K562 (cell line): ENCODE results near the gene PIK3R6. TPM values are rescaled to one million over a fixed set of nuclear protein-coding genes. Genes with fewer than 3 reads are reported as not detected.

Experiments
- ATAC-seq: fragments of 200-7000 bp; cut with Tn5 transposase; 3 replicates; pipeline ENCODE4 v1.9.1; 2020; ENCODE audit warnings: moderate library complexity
- BruUV-seq: library from RNA; stranded (reverse); fragments of 400-500 nt; replicated peaks from 2 replicates; lab custom pipeline; 2021; lab: Mats Ljungman, UMichigan
- CTCF ChIA-PET: fragments of 300-600 bp; formaldehyde crosslinking; extraction: SDS; loops from one replicate; lab custom pipeline; 2021; ENCODE audit warnings: low intra/inter-chr PET ratio; lab: Yijun Ruan, JAX
- POLR2A ChIA-PET: fragments of 300-600, 350-650 bp; sonication (Branson Sonifier 250); formaldehyde crosslinking; extraction: SDS; loops from one replicate; lab custom pipeline; 2021; ENCODE audit warnings: antibody characterized with exemption, inconsistent platforms; lab: Yijun Ruan, JAX
- DNase-seq, 4 experiments: peaks; one replicate each; pipeline versions ENCODE4 v3.0.0 to v3.0.0-alpha.2; 2011 to 2018; ENCODE audit warnings: low spot score in 3 of 4, mixed read lengths in 3 of 4; ENCODE audit errors: extremely low read depth in 1 of 4
- FAIRE-seq: peaks from 2 replicates; lab custom pipeline; 2011; peaks lifted over from hg19 to GRCh38; lab: Jason Lieb, UNC
- H2AFZ ChIP-seq: 2 replicates; pipeline ENCODE4 v1.6.0; 2011; ENCODE audit warnings: low read depth, low read length, control low read depth, inconsistent platforms
- H3K27ac ChIP-seq: fragments of 200-600 bp; 3 replicates; pipeline ENCODE4 v1.8.0; 2011; ENCODE audit warnings: low read depth, mild to moderate bottlenecking, control low read depth, inconsistent platforms, low read length, moderate library complexity, mixed read lengths; ENCODE audit errors: extremely low read depth
- H3K27me3 ChIP-seq, 2 experiments: fragments of 300-600 bp in 1 of 2; 2 replicates in 1 of 2; 3 replicates in 1 of 2; pipeline versions ENCODE4 v1.6.0 to v1.8.0; 2011; ENCODE audit warnings: inconsistent platforms in 2 of 2, low read length in 2 of 2, mild to moderate bottlenecking in 1 of 2, mixed read lengths in 1 of 2, moderate library complexity in 1 of 2; ENCODE audit not compliant: control insufficient read depth in 2 of 2, insufficient read depth in 2 of 2
- H3K36me3 ChIP-seq: fragments of 300-600 bp; 3 replicates; pipeline ENCODE4 v1.8.0; 2011; ENCODE audit warnings: mild to moderate bottlenecking, low read length, inconsistent platforms; ENCODE audit not compliant: control insufficient read depth, insufficient read depth
- H3K4me1 ChIP-seq, 2 experiments: fragments of 200-600 bp in 1 of 2; replicated peaks in 1 of 2; 2 replicates in 1 of 2; 3 replicates in 1 of 2; pipeline versions ENCODE4 v1.5.1 to v1.8.0; 2011; ENCODE audit warnings: inconsistent platforms in 2 of 2, low read length in 2 of 2, mild to moderate bottlenecking in 1 of 2, mixed read lengths in 1 of 2, moderate library complexity in 1 of 2; ENCODE audit not compliant: control insufficient read depth in 2 of 2, insufficient read depth in 2 of 2
- H3K4me2 ChIP-seq: 2 replicates; pipeline ENCODE4 v1.6.1; 2011; ENCODE audit warnings: low read length, control low read depth, inconsistent platforms, mixed read lengths; ENCODE audit not compliant: insufficient read depth
- H3K4me3 ChIP-seq: fragments of 200-600 bp; sonication (generic), shearing (Covaris generic); 2 replicates; pipeline ENCODE4 v1.5.1; 2016; ENCODE audit warnings: control low read depth, inconsistent platforms
- H3K79me2 ChIP-seq: fragments of 200-600 bp; 3 replicates; pipeline ENCODE4 v1.8.0; 2011; ENCODE audit warnings: low read length, inconsistent platforms; ENCODE audit not compliant: control insufficient read depth, insufficient read depth
- H3K9ac ChIP-seq, 2 experiments: 2 replicates each; pipeline versions ENCODE4 v1.6.0 to v1.6.1; 2011; ENCODE audit warnings: low read depth in 2 of 2, low read length in 2 of 2, control low read depth in 1 of 2, inconsistent platforms in 1 of 2, mild to moderate bottlenecking in 1 of 2, mixed read lengths in 1 of 2; ENCODE audit not compliant: insufficient read depth in 1 of 2
- H3K9me1 ChIP-seq: one replicate; pipeline ENCODE4 v1.6.0; 2011; ENCODE audit warnings: inconsistent platforms, mild to moderate bottlenecking, low read length, moderate library complexity; ENCODE audit not compliant: control insufficient read depth, insufficient read depth
- H3K9me3 ChIP-seq: replicated peaks from 2 replicates; pipeline ENCODE4 v1.5.1; 2011; ENCODE audit warnings: low read depth, low read length, inconsistent platforms; ENCODE audit not compliant: control insufficient read depth, insufficient read depth
- H4K20me1 ChIP-seq: replicated peaks from 2 replicates; pipeline ENCODE4 v1.6.1; 2011; ENCODE audit warnings: low read length, inconsistent platforms, mixed read lengths; ENCODE audit not compliant: control insufficient read depth, insufficient read depth
- ARID2 ChIP-seq: fragments of 450-650 bp; IDR thresholded peaks from 2 replicates; pipeline ENCODE4 v1.6.1; 2017; ENCODE audit warnings: antibody characterized with exemption, mild to moderate bottlenecking
- STAT5B ChIP-seq: fragments of 250-450 bp; sonication (Bioruptor Pico); IDR thresholded peaks from 2 replicates; pipeline ENCODE4 v1.8.0; 2021; ENCODE audit warnings: mild to moderate bottlenecking, inconsistent platforms
- ZFX ChIP-seq: sonication (generic); formaldehyde crosslinking; IDR thresholded peaks from 2 replicates; pipeline ENCODE4 v1.8.0; 2022; ENCODE audit warnings: mild to moderate bottlenecking, missing genetic modification reagents, moderate library complexity
- ZNF586 ChIP-seq: fragments of 450-650 bp; formaldehyde crosslinking; conservative IDR thresholded peaks from 2 replicates; pipeline ENCODE4 v1.4.0; 2020; ENCODE audit warnings: mild to moderate bottlenecking, moderate library complexity
- WGBS: fragments of 100-300 bp; shearing (Covaris generic); methylation state at CpG from one replicate; pipeline ENCODE4 v1.1.6; 2016; ENCODE audit warnings: low coverage, mixed read lengths; ENCODE audit not compliant: insufficient coverage; ENCODE audit errors: missing lambda C conversion rate; 5-methylcytosine and 5-hydroxymethylcytosine counted together
- in situ Hi-C: fragments of 300-500 bp; cut with MboI; formaldehyde crosslinking; loops from 4 replicates; pipeline ENCODE4 v1.15.0; 2018; ENCODE audit warnings: inconsistent platforms, mixed read lengths
- intact Hi-C: fragments of 100-400 bp; cut with micrococcal nuclease; formaldehyde crosslinking; loops from 2 replicates; pipeline ENCODE4 v1.14.2; 2022
- polyA plus RNA-seq, 8 experiments: library from polyadenylated mRNA; depleted of rRNA in 4 of 8; stranded (reverse) in 5 of 8; unstranded in 3 of 8; fragments of >200 nt; fragmentation: Nextera tagmentation in 2 of 8; fragmentation: Illumina TruSeq in 1 of 8; extraction: Ambion mirVana in 2 of 8; extraction: Trizol in 1 of 8; gene quantifications; 2 replicates each; pipeline versions ENCODE4 v1.2.1 to v1.2.3, GENCODE V29; 2011 to 2014; ENCODE audit warnings: inconsistent platforms in 1 of 8, missing spikeins in 1 of 8
- total RNA-seq, 7 experiments: library from RNA; depleted of rRNA in 6 of 7; stranded (reverse); fragments of >200 nt in 6 of 7; fragmentation: Illumina TruSeq in 2 of 7; extraction: Trizol in 2 of 7; gene quantifications; 2 replicates each; pipeline versions ENCODE4 v1.2.1 to v1.2.3, GENCODE V29; 2011 to 2021; ENCODE audit warnings: low replicate concordance in 1 of 7
- TF ChIP-seq, protein P1 (sequence below): fragments of 150-350 bp; conservative IDR thresholded peaks from 2 replicates; pipeline ENCODE4 v1.6.1; 2014; ENCODE audit warnings: low read length

The PIK3R6 gene
- total and polyA plus RNA-seq, 9 of the 15 experiments (the other 6 are each of a cell fraction or from before 2014, with no cell fraction given): 0.04 TPM; not detected in 8

GRCh38 chr17:8831234-8831849 is 36.1 kb downstream of the PIK3R6 start (continued):
- no peak for TF ChIP-seq ZNF586 (CRISPR knock-in tag)
- TF ChIP-seq, all 486 proteins: peak for 0

- no peak for ATAC-seq
- no peaks in the 10 kb centered on the region for H3K9me3 ChIP-seq
- no peak overlapping the region for H2AFZ ChIP-seq
- peaks cover 0 to 7% of the 10 kb centered on the region in 2 experiments; a peak in 2 of 5 replicates for H3K4me1 ChIP-seq
- TF ChIP-seq ZFX (CRISPR knock-in tag): no peak
- TF ChIP-seq STAT5B: no peak
- TF ChIP-seq, protein P1, sequence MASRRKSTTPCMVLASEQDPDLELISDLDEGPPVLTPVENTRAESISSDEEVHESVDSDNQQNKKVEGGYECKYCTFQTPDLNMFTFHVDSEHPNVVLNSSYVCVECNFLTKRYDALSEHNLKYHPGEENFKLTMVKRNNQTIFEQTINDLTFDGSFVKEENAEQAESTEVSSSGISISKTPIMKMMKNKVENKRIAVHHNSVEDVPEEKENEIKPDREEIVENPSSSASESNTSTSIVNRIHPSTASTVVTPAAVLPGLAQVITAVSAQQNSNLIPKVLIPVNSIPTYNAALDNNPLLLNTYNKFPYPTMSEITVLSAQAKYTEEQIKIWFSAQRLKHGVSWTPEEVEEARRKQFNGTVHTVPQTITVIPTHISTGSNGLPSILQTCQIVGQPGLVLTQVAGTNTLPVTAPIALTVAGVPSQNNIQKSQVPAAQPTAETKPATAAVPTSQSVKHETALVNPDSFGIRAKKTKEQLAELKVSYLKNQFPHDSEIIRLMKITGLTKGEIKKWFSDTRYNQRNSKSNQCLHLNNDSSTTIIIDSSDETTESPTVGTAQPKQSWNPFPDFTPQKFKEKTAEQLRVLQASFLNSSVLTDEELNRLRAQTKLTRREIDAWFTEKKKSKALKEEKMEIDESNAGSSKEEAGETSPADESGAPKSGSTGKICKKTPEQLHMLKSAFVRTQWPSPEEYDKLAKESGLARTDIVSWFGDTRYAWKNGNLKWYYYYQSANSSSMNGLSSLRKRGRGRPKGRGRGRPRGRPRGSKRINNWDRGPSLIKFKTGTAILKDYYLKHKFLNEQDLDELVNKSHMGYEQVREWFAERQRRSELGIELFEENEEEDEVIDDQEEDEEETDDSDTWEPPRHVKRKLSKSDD: no peak
- TF ChIP-seq ARID2: no peak
- BruUV-seq: no TSS peak
- H3K4me3 ChIP-seq: no peak overlapping the region
- no peaks in the 10 kb centered on the region for H4K20me1 ChIP-seq
- no peak overlapping the region for H3K27ac ChIP-seq
- in situ Hi-C loops: no loop called here
- ChIA-PET CTCF (no interaction called here), POLR2A (interaction anchor here (0.6 kb wide), 1 partner anchor 316 kb away, joined by 3 read pairs; no protein-coding TSS in a partner anchor)
- H3K36me3 ChIP-seq: no peaks in the 10 kb centered on the region
- H3K9ac ChIP-seq: no peak overlapping the region
- DNase-seq: no peak
- WGBS: 5% methylated on average over 4 of the region's 10 CpGs
- no peak for FAIRE-seq
- no peak overlapping the region for H3K4me2 ChIP-seq
- no peaks in the 10 kb centered on the region for H3K79me2 ChIP-seq
- peaks cover 0 to 10% of the 10 kb centered on the region in 2 experiments; a peak in 3 of 5 replicates for H3K27me3 ChIP-seq
- intact Hi-C loops: no loop called here
- no peaks in the 10 kb centered on the region for H3K9me1 ChIP-seq
Measured at GRCh38 chr17:8830141-8830540, 37.3 kb downstream of the PIK3R6 start.
